ENCODE results near the gene GNA12.
"Not testable (repeated sequence)": the region's sequence is repeated elsewhere in the genome, so short reads cannot be mapped to it uniquely, and the experiment has no call there.

Gene GNA12

DNA sequence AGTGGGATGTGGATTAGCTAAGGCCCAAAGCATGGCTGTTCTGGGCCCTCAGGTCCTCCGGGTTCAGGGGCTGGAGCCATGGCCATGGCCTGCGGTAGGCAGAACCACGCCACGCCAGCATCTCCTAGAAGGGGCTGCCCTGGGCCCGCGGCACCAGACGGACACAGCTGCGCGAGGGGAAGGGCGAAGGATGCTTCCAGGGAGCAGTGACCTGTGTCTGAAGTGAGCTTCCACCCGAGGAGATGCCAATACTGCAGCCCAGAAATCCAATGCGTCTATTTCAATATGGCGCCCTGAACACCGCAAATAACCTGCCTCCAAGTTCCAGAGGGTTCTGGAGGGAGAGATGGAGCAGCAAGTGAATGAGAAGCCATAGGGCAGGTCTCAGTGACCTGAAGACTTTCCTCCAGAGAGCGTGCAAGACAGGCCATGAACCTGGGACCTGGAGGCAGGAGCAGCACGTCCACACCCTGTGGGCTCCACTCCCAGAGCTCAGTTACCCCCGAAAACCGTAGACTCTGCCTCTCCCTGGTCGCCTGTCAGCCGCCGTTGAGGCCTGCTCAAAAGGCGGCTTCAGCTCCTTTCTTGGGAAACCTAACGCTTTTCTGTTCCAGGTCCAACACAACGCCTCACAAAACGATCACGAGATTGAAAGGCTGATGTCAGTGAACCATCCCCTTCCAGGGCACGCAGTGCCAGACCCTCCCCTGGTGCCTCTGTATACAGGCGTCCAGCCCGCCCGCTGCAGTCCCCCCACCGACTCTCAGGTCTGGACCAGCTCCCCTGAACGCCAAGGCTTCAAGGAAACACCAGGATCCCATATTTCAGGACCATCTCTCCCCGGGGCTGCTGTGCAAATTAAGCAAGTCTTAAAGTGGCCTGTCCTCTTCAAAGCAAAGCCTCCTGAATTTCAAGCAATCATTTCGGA, 118.7 kb downstream of the GNA12 start:
- no peak for DNase-seq

- no peak for DNase-seq
Measured at GRCh38 chr7:2724453-2725177, 119.5 kb downstream of the GNA12 start.

DNA sequence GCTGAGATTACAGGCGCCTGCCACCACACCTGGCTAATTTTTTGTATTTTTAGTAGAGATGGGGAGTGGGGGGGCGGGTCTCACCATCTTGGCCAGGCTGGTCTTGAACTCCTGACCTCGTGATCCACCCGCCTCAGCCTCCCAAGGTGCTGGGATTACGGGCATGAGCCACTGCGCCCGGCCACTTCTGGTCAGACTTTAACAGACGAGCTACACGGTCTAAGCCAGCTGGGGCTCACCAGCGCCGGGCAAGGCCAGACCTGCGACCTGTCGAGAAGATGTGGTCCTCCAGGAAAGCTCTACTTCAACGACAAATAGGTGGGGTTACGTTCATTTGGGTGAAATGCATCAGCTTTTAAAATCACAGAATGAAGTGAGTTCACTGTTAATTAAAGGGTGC, 120.1 kb downstream of the GNA12 start:
- DNase-seq = not testable (repeated sequence)

GRCh38 chr7:2723138-2723850, 120.8 kb downstream of the GNA12 start:
- no peak for DNase-seq

GRCh38 chr7:2722591-2722990, 121.5 kb downstream of the GNA12 start:
- DNase-seq = no peak

- DNase-seq = no peak
Measured at GRCh38 chr7:2721842-2722241, 122.3 kb downstream of the GNA12 start.

GRCh38 chr7:2720024-2720423, 124.1 kb downstream of the GNA12 start:
- no peak for DNase-seq

- no peak for DNase-seq
Measured at GRCh38 chr7:2719007-2719406, 125.1 kb downstream of the GNA12 start.

DNA sequence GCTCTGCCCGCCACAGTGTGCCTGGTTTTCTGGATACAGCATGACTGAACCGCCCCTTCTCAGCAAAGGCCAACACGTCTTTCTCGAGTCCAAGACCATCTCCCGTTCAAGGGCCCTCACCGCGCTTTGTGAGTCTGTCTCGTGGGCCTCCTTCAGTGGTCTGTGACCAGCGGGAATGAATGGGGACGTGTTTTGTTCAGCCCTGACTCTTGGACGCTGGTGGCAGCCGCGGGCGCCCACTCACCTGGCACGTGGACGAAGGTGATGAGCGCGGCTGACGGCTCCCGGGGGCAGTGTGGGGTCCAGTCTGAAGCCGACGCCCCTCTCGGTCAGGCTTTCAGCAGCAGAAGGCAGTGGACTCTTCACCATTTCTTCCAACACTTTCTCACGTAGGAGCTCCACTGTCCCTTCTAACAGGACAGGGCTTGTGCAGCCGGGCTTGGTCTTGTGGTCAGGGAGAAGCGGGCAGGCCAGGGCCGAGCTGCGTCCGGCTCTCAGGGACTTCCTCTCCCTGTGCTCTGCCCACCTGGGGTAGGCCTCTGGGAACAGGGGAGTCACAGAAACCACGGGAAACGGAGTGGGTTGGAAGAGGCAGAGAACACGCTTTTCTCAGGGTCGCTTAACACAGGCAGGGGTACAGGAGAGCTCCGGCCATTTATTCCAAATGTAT, 125.7 kb downstream of the GNA12 start:
- DNase-seq = no peak

- DNase-seq = no peak
Measured at GRCh38 chr7:2717293-2718261, 126.5 kb downstream of the GNA12 start.

DNA sequence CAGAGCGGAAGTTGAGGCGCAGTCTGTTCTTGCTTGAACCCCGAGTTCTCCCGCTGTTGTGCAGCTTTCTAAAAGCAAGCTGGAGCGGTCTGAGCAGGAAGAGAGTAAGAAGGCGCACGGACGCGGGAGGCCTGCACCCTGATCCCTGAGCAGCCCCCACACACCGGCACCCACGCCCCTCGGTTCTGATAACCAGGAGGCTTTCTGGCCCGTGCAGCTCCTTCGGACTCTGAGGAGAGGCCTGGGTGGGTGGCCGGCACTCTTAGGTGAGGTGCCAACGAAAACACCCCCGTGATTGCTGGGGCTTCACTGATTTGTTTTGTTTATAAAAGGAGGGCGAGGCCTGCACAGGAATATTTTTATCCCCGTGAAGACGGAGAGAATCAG, 127.2 kb downstream of the GNA12 start:
- no peak for DNase-seq

- DNase-seq = no peak
Measured at GRCh38 chr7:2716488-2716887, 127.6 kb downstream of the GNA12 start.

- no peak for DNase-seq
Measured at GRCh38 chr7:2715341-2716231, 128.5 kb downstream of the GNA12 start.

DNA sequence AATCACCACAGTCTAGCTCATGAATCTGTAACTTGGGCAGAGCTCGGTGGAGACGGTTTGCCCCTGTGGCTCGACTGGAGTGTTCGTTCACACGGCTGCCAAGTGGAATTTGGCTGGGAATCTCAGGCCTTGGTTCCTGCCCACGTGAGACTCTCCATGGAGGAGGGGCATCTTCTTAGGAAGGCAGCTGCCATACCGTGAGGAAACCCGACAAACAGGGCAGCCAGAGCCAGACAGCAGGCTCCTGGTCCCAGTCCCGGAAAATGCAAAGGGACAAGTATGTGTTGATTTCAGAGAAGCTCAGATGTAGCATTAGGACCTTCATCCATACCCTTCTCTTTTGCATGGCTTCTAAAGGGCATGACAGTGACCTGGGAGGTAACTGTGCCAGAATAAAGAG, 129.5 kb downstream of the GNA12 start:
- DNase-seq = no peak

DNA sequence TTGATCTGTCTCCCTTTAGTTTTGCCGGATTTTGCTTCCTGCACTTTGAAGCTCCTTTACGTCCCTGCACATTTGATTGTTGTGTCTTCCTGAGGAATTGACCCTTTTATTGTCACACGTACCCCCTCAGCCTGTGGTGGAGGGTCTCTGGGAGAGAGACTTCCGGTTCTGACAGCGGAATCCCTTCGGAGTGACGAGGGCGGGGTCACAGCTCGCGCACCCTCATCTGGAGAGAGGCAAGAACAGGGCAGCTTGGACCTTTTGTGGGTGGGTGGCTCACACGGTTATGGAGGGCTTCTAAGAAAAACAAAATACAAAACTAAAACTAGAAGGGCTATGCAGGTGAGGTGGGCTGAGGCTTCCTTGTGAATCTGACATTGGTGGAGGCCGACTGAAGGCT, 130.1 kb downstream of the GNA12 start:
- no peak for DNase-seq

GRCh38 chr7:2713370-2713769, 130.7 kb downstream of the GNA12 start:
- DNase-seq = no peak

DNA sequence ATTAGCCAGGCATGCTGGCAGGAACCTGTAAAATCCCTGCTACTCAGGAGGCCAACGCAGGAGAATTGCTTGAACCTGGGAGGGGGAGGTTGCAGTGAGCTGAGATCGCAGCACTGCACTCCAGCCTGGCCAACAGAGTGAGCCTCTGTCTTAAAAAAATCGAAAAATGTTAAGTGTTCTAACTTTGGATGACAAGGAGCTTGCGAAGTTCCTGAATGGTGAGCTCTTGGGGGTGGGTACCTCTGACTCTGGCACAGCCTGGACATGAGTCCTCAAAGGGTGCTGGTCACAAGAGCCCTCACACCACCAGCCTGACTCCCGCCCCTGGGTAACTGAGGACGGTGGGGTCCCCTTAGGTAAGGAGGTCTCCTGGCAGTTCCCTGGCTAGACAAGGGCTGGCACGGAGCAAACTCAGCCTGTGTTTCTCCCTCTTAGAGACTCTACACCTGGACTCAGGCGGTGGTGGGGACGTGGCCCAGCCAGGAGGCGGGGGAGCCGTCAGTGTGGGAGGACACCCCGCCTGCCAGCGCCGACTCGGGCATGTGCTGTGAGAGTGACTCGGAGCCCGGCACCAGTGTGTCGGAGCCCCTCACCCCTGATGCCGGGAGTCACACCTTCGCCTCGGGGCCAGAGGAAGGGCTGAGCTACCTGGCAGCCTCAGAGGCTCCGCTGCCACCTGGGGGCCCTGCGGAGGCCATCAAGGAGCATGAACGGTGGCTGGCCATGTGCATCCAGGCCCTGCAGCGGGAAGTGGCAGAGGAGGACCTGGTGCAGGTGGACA, 132.0 kb downstream of the GNA12 start:
- no peak for DNase-seq

DNA sequence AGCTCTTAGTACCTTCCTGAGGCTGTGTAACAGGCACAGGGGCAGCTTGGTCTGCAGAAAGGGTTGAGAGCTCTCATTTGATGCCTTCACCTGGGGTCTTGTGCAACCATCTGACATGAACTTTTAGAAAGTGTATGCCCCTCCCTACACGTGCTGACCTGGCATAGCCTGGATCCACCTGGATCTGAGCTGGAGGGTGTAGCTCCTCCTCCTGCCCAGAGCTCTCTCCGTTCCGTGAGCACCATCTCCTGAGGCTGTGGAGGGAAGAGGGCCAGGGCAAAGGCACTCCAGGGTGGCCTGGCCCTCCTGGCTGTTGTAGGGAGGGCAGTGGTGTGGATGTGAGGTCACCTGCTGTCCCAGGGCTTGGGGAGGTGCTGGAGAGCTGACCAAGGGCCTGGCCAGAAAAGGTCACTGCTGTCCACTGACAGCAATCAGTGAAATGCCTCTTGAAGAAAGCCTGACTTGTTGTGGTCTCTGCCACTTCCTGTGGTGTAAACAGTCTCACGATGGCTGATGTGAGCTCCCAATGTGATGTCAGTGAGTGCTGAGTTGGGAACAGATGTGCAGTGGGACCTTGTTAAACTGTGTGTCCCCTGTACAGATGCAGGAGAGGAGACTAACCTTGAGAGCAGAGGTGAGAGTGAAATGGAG, 133.1 kb downstream of the GNA12 start:
- no peak for DNase-seq

DNA sequence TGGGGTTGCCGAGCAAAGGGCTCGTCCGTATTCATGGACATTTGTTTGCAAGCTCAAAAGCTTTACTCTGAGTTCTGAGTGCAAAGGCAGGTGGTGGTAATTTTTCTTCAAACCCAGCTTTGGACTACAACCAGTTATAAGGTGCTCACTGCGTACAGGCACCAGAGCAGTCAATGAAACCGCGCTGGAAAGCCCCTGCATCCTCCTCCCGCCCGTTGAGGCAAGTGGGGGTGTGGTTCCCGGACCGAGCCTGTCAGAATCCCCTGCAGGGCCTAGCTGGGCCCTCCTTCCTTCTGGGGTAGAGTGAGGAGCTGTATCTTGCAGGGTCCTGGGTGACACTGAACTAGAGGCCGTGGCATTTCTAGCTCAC, 133.8 kb downstream of the GNA12 start:
- DNase-seq = no peak
